Testis (tissue), 3 donors: Measurements from ENCODE around the gene RGS7. TPM values are rescaled to one million over a fixed set of nuclear protein-coding genes. Genes with fewer than 3 reads are reported as not detected.

Experiments used
- DNase-seq: peaks from one replicate; pipeline ENCODE4 v3.0.0-alpha.2; 2019
- H3K27ac ChIP-seq, 2 donors: fragments of 200-600 bp; sonication (generic); one replicate each; pipeline ENCODE4 v1.5.1; 2019
- H3K27me3 ChIP-seq: fragments of 200-600 bp; sonication (generic); one replicate; pipeline ENCODE4 v1.5.1; 2019
- H3K36me3 ChIP-seq: fragments of 200-600 bp; sonication (generic); one replicate; pipeline ENCODE4 v1.5.1; 2017; ENCODE audit warnings: low read depth; ENCODE audit errors: missing control alignments
- H3K4me1 ChIP-seq: fragments of 200-600 bp; sonication (generic); one replicate; pipeline ENCODE4 v1.5.1; 2019
- H3K4me3 ChIP-seq, 2 donors: fragments of 200-600 bp; sonication (generic); one replicate each; pipeline ENCODE4 v1.5.1; 2017 to 2019
- H3K9me3 ChIP-seq: fragments of 200-600 bp; sonication (generic); one replicate; pipeline ENCODE4 v1.5.1; 2017
- POLR2A ChIP-seq: fragments of 450-650 bp; IDR thresholded peaks from one replicate; pipeline ENCODE4 v1.6.1; 2017; ENCODE audit warnings: antibody characterized with exemption, mild to moderate bottlenecking, moderate library complexity
- WGBS, 2 donors: methylation state at CpG; one replicate each; pipeline ENCODE4 v1.1.5; 2018; 5-methylcytosine and 5-hydroxymethylcytosine counted together
- intact Hi-C: fragments of 100-400 bp; cut with DNase I; formaldehyde crosslinking; loops from one replicate; pipeline ENCODE4 v1.15.1; 2023; ENCODE audit warnings: low total_unique reads
- polyA plus RNA-seq: library from polyadenylated mRNA; stranded (reverse); fragments of 350-450 nt; fragmentation: Illumina TruSeq; extraction: RNeasy Lipid Tissue Mini Kit (QIAGEN cat#74804); gene quantifications from one replicate; pipeline ENCODE4 v1.2.3, GENCODE V29; 2014; ENCODE audit warnings: low read depth, low replicate concordance; ENCODE audit not compliant: insufficient read depth
- total RNA-seq, 2 donors: library from RNA; depleted of rRNA; stranded (reverse); fragments of >200 nt; gene quantifications; one replicate each; pipeline ENCODE4 v1.2.3, GENCODE V29; 2016
- TF ChIP-seq, protein P1 (sequence below), 3 experiments: fragments of 450-650 bp in 2 of 3; fragments of 200-600 bp in 1 of 3; sonication (generic) in 1 of 3; IDR thresholded peaks; one replicate each; pipeline ENCODE4 v1.5.1; 2016 to 2019; ENCODE audit warnings: antibody characterized with exemption in 3 of 3, mild to moderate bottlenecking in 2 of 3, moderate library complexity in 1 of 3

Gene RGS7
- total and polyA plus RNA-seq, 3 donors from 2014 or later, result 5.0 to 6.6 (median 5.4) TPM

DNA sequence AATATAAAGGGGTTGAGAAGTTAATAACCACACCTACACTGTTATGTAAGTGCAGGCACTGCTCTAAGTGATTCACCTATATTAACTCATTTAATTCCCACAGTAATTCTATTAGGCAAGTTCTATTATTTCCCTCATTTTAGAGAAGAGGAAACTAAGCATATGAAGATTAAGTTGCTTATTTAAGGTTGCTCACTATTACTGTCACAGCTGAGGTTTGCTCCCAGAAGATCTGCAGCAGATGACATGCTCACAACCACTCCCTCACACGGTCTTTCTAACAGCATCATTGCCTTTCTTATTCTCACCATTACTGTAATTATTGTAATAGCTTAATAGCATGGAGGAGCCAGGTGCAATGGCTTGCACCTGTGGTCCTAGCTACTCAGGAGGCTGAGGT, 548.6 kb downstream of the RGS7 start:
- no peaks in the 10 kb centered on the region for H3K27me3 ChIP-seq
- H3K27ac ChIP-seq, result no peak overlapping the region
- DNase-seq, result no peak
- no peaks in the 10 kb centered on the region for H3K4me1 ChIP-seq
- no peak overlapping the region for H3K4me3 ChIP-seq
- H3K36me3 ChIP-seq, result no peaks in the 10 kb centered on the region
- TF ChIP-seq, protein P1, sequence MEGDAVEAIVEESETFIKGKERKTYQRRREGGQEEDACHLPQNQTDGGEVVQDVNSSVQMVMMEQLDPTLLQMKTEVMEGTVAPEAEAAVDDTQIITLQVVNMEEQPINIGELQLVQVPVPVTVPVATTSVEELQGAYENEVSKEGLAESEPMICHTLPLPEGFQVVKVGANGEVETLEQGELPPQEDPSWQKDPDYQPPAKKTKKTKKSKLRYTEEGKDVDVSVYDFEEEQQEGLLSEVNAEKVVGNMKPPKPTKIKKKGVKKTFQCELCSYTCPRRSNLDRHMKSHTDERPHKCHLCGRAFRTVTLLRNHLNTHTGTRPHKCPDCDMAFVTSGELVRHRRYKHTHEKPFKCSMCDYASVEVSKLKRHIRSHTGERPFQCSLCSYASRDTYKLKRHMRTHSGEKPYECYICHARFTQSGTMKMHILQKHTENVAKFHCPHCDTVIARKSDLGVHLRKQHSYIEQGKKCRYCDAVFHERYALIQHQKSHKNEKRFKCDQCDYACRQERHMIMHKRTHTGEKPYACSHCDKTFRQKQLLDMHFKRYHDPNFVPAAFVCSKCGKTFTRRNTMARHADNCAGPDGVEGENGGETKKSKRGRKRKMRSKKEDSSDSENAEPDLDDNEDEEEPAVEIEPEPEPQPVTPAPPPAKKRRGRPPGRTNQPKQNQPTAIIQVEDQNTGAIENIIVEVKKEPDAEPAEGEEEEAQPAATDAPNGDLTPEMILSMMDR (IDR thresholded peaks at IDR 0.05), result no peak
- TF ChIP-seq POLR2A, result no peak
- WGBS, 2 donors, result 59 to 64% methylated on average over 1 of the region's 1 CpG
- intact Hi-C loops, result no loop called here
- H3K9me3 ChIP-seq, result no peaks in the 10 kb centered on the region

DNA sequence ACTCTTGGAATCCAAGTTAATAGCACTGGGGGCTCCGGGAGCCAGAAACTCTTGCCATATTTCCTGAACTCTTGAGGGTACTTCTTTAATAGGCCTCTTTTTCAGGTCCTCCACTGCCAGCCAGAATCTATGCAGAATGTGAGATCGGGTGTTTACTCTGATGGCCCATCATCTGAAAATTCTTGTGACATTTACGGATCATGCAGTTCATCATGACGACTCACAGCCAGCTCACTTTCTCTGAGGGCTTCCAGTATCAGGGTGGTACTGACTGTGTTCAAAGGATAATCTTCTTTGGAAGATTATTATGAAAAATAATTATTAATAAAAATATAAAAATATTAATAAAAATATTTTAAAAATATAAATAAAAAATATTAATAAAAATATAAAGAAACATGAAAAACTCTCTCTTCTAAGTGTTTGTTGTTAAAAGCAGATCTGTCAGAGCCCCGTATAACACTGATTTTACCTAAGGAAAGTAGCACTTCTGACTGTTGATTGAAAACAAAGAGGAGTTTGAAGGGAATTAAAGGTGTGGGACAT, 550.7 kb downstream of the RGS7 start:
- no peak for TF ChIP-seq POLR2A
- no peak overlapping the region for H3K4me3 ChIP-seq
- no peaks in the 10 kb centered on the region for H3K27me3 ChIP-seq
- no peaks in the 10 kb centered on the region for H3K9me3 ChIP-seq
- H3K4me1 ChIP-seq, result no peaks in the 10 kb centered on the region
- intact Hi-C loops, result no loop called here
- H3K36me3 ChIP-seq, result no peaks in the 10 kb centered on the region
- no peak for DNase-seq
- no peak overlapping the region for H3K27ac ChIP-seq
- WGBS, 2 donors, result 92 to 95% methylated on average over 5 of the region's 5 CpGs

DNA sequence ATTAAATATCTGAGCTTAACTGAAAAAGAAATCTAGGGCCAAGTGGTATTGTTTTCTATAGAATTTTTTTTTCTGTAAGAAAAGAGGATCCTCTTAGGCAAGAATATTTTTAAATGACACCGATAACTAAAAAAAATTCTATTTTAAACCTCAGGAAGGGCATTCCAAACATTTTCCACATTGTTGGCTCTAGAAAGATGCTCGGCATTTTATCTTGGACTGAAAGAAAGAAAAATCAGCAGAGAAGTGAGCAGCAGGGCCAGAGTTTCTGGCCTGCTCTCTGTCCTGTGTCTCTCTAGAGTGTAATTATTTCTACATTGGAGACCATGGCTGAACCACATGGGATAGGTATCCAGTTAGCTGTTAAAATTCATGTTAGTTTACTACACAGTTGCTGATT, 552.5 kb downstream of the RGS7 start:
- no peaks in the 10 kb centered on the region for H3K27me3 ChIP-seq
- WGBS, 2 donors, result 33 to 40% methylated on average over 2 of the region's 2 CpGs
- no peak overlapping the region for H3K27ac ChIP-seq
- no peaks in the 10 kb centered on the region for H3K36me3 ChIP-seq
- no peak overlapping the region for H3K4me3 ChIP-seq
- TF ChIP-seq, protein P1 (IDR thresholded peaks at IDR 0.05), result no peak
- no peak for TF ChIP-seq POLR2A
- DNase-seq, result no peak
- intact Hi-C loops, result no loop called here
- H3K4me1 ChIP-seq, result no peaks in the 10 kb centered on the region
- no peaks in the 10 kb centered on the region for H3K9me3 ChIP-seq

DNA sequence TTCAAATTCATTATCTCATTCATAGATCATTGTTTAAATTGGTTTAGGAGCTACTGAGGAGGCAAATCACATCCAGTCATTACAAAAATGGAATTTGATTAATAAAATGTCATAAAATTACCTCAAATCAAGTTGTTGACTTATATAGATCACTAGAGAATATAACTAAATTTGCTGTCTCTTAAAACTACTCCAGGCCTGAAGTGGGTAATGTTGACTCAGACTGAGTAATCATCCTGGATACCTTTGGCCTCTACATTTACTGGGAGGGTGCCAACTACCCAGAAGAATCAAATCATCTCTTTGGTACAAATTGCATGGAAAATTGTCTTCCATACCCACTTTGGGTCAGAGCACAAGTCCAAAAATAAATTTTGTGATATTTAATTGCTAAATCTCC, 553.9 kb downstream of the RGS7 start:
- H3K9me3 ChIP-seq, result no peaks in the 10 kb centered on the region
- no peaks in the 10 kb centered on the region for H3K27me3 ChIP-seq
- no peak overlapping the region for H3K4me3 ChIP-seq
- TF ChIP-seq, protein P1 (IDR thresholded peaks at IDR 0.05), result no peak
- no peak for TF ChIP-seq POLR2A
- intact Hi-C loops, result no loop called here
- no peak overlapping the region for H3K27ac ChIP-seq
- H3K36me3 ChIP-seq, result no peaks in the 10 kb centered on the region
- H3K4me1 ChIP-seq, result no peaks in the 10 kb centered on the region
- no peak for DNase-seq

DNA sequence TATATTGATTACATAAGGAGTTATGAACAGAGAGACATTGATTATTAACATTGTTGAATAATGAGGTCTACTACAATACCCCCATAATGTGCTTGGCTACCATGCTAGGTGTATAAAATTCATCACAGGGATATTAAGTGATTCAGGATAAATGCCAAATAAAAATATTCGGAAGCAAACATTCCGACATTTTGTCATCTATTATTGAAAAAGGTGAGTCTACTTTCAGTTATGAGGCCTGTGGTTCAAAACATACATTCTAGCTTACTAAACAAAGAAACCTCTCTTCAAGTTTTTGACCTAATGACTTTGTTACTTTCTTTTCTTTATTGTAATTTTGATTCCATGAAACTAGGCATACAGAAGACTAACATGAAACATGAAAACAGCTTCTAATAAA, 554.7 kb downstream of the RGS7 start:
- no peaks in the 10 kb centered on the region for H3K27me3 ChIP-seq
- 90 to 96% methylated on average over 2 of the region's 2 CpGs for WGBS, 2 donors
- no peak for TF ChIP-seq POLR2A
- TF ChIP-seq, protein P1 (IDR thresholded peaks at IDR 0.05), result no peak
- intact Hi-C loops, result no loop called here
- H3K36me3 ChIP-seq, result no peaks in the 10 kb centered on the region
- H3K4me3 ChIP-seq, result no peak overlapping the region
- H3K4me1 ChIP-seq, result no peaks in the 10 kb centered on the region
- H3K9me3 ChIP-seq, result no peaks in the 10 kb centered on the region
- no peak overlapping the region for H3K27ac ChIP-seq
- no peak for DNase-seq
